ENCODE measurements around the gene NHSL2. TPM values are rescaled to one million over a fixed set of nuclear protein-coding genes. Genes with fewer than 3 reads are reported as not detected.

Gene NHSL2
- total RNA-seq, 2 experiments from 2014 or later, result not detected

DNA sequence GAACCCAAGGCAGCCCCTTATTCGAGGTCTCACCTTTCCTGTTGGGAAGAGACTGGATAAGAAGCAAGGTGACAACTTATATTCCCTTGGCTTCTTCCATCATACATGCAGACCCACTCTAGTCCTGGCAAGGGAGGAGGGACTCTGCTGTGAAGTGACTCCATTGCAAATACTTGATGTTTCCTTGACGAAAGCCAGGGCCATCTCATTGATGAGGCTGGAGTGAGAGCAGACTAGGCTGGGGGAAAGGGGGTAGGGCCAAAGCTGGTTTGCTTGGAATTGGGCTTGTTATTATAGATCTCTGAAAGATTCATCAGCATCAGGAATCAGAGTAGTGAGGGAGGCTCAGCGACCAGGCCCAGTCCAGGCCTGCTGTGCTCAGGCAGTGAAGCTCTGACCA lies 2.3 kb upstream of the NHSL2 start:
- ChIA-PET CTCF (ENCODE audit: unreplicated experiment) (no interaction called here), POLR2A (no interaction called here)
- H3K9me3 ChIP-seq (ENCODE audit: low read length), result no peaks in the 10 kb centered on the region
- TF ChIP-seq CTCF (conservative IDR thresholded peaks at IDR 0.05; ENCODE audit: low read length), result no peak
- no peak for TF ChIP-seq EZH2phosphoT487 (IDR thresholded peaks at IDR 0.05; ENCODE audit: borderline replicate concordance, low read depth, low read length)
- H3K36me3 ChIP-seq (ENCODE audit: insufficient read depth, low read length), result no peaks in the 10 kb centered on the region
- H3K4me1 ChIP-seq (ENCODE audit: insufficient read depth, low read length, poor library complexity, severe bottlenecking), result no peaks in the 10 kb centered on the region
- no peak overlapping the region for H3K4me3 ChIP-seq (ENCODE audit: low read depth, low read length, poor library complexity, severe bottlenecking)
- no TSS peak for BruUV-seq (replicated peaks)
- DNase-seq (ENCODE audit: low spot score), result no peak
- no peak overlapping the region for H2AFZ ChIP-seq (ENCODE audit: low read length)
- H3K79me2 ChIP-seq (ENCODE audit: insufficient read depth, low read depth, low read length), result no peaks in the 10 kb centered on the region
- intact Hi-C loops (cut with micrococcal nuclease; ENCODE audit: unreplicated experiment), result no loop called here
- H4K20me1 ChIP-seq (ENCODE audit: insufficient read depth, low read length), result no peaks in the 10 kb centered on the region
- H3K4me2 ChIP-seq (ENCODE audit: low read length), result no peak overlapping the region
- no peaks in the 10 kb centered on the region for H3K9me2 ChIP-seq (ENCODE audit: insufficient read depth, low read length)
- no peak overlapping the region for H3K27ac ChIP-seq (ENCODE audit: low read depth, low read length, poor library complexity, severe bottlenecking)

- Histone ChIP-seq H3K4me3 (ENCODE audit: low read depth, low read length, poor library complexity, severe bottlenecking) (no peak overlapping the region), H3K79me2 (ENCODE audit: insufficient read depth, low read depth, low read length) (no peaks in the 10 kb centered on the region), H3K27ac (ENCODE audit: low read depth, low read length, poor library complexity, severe bottlenecking) (no peak overlapping the region), H3K36me3 (ENCODE audit: insufficient read depth, low read length) (no peaks in the 10 kb centered on the region), H2AFZ (ENCODE audit: low read length) (no peak overlapping the region), H3K9me3 (ENCODE audit: low read length) (no peaks in the 10 kb centered on the region), H3K4me1 (ENCODE audit: insufficient read depth, low read length, poor library complexity, severe bottlenecking) (no peaks in the 10 kb centered on the region), H3K9me2 (ENCODE audit: insufficient read depth, low read length) (no peaks in the 10 kb centered on the region), H4K20me1 (ENCODE audit: insufficient read depth, low read length) (no peaks in the 10 kb centered on the region), H3K4me2 (ENCODE audit: low read length) (no peak overlapping the region)
- no peak for DNase-seq (ENCODE audit: low spot score)
- TF ChIP-seq EZH2phosphoT487 (IDR thresholded peaks at IDR 0.05; ENCODE audit: borderline replicate concordance, low read depth, low read length) (no peak), CTCF (conservative IDR thresholded peaks at IDR 0.05; ENCODE audit: low read length) (no peak)
- no TSS peak for BruUV-seq (replicated peaks)
- intact Hi-C loops (cut with micrococcal nuclease; ENCODE audit: unreplicated experiment), result no loop called here
- ChIA-PET CTCF (ENCODE audit: unreplicated experiment) (no interaction called here), POLR2A (interaction anchor here (0.7 kb wide), 1 partner anchor 37 kb away, joined by 3 read pairs; no protein-coding TSS in a partner anchor)
Measured at GRCh38 chrX:71909956-71910355, 689 bp upstream of the NHSL2 start.

DNA sequence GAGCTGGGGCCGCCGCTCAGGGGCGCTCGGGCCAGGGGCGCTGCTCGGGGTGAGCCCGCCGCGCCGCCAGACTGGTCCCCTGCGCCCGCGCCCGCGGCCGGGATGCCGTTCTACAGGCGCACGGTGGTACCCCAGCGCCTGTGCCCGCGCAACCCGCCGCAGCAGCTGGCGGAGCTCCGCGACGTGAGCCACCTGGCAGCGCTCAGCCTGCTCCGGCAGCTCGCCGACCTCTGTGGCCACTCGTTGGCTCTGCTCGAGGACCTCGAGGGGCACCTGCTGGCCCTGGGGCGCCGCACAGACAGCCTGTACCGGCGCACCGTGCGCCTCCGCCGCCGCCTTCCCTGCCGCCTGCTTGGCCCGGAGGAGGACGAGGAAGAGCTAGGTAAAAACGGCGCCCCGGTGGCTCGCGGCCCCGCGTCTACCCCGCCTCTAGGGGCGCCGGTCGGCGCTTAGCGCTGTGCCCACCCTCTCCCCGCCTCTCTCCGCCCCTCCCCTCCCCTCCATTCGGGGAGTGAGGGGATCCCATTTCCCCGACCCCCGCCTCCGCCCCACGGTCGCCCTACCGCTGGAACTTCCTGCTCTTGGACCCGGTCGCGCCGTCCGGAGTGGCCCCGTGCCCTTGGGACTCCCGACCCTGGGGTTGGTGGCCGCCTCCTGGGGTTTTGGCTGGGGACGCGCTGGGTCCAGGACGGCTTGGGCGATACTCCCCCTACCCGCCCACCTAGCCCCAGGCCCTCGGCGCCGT lies 513 bp downstream of the NHSL2 start:
- ChIA-PET POLR2A (interaction anchor here (0.9 kb wide), 1 partner anchor 200 kb away, joined by 3 read pairs; no protein-coding TSS in a partner anchor), CTCF (ENCODE audit: unreplicated experiment) (no interaction called here)

More for the DNA sequence above, 513 bp downstream of the NHSL2 start:
- Histone ChIP-seq H3K79me2 (ENCODE audit: insufficient read depth, low read depth, low read length) (no peaks in the 10 kb centered on the region), H3K4me3 (ENCODE audit: low read depth, low read length, poor library complexity, severe bottlenecking) (no peak overlapping the region), H3K4me2 (ENCODE audit: low read length) (no peak overlapping the region), H3K36me3 (ENCODE audit: insufficient read depth, low read length) (no peaks in the 10 kb centered on the region), H4K20me1 (ENCODE audit: insufficient read depth, low read length) (no peaks in the 10 kb centered on the region), H3K9me3 (ENCODE audit: low read length) (no peaks in the 10 kb centered on the region), H2AFZ (ENCODE audit: low read length) (no peak overlapping the region), H3K27ac (ENCODE audit: low read depth, low read length, poor library complexity, severe bottlenecking) (no peak overlapping the region), H3K4me1 (ENCODE audit: insufficient read depth, low read length, poor library complexity, severe bottlenecking) (no peaks in the 10 kb centered on the region), H3K9me2 (ENCODE audit: insufficient read depth, low read length) (no peaks in the 10 kb centered on the region)
- TF ChIP-seq CTCF (conservative IDR thresholded peaks at IDR 0.05; ENCODE audit: low read length) (no peak), EZH2phosphoT487 (IDR thresholded peaks at IDR 0.05; ENCODE audit: borderline replicate concordance, low read depth, low read length) (no peak)
- DNase-seq (ENCODE audit: low spot score), result no peak
- BruUV-seq (replicated peaks), result no TSS peak
- intact Hi-C loops (cut with micrococcal nuclease; ENCODE audit: unreplicated experiment), result no loop called here
